ENCODE results near the gene DEPP1.

The DEPP1 gene

DNA sequence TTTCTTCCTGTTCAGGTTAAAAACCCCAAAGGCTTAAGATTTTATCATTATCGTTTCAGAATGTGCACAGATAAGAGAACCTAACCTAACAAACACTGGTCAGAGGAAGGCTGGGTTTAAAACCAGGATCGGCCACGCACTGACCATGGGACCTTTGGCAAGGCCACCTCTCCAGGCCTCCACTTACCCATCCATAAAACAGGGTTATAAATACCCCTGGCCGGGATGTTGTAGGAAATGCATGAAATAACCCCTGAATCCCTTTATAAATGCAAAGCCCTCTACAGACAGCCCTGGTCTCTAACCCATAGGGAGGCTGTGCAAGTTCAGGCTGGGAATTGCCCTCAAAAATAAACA lies 418 bp downstream of the DEPP1 start:
- DNase-seq, result no peak

DNA sequence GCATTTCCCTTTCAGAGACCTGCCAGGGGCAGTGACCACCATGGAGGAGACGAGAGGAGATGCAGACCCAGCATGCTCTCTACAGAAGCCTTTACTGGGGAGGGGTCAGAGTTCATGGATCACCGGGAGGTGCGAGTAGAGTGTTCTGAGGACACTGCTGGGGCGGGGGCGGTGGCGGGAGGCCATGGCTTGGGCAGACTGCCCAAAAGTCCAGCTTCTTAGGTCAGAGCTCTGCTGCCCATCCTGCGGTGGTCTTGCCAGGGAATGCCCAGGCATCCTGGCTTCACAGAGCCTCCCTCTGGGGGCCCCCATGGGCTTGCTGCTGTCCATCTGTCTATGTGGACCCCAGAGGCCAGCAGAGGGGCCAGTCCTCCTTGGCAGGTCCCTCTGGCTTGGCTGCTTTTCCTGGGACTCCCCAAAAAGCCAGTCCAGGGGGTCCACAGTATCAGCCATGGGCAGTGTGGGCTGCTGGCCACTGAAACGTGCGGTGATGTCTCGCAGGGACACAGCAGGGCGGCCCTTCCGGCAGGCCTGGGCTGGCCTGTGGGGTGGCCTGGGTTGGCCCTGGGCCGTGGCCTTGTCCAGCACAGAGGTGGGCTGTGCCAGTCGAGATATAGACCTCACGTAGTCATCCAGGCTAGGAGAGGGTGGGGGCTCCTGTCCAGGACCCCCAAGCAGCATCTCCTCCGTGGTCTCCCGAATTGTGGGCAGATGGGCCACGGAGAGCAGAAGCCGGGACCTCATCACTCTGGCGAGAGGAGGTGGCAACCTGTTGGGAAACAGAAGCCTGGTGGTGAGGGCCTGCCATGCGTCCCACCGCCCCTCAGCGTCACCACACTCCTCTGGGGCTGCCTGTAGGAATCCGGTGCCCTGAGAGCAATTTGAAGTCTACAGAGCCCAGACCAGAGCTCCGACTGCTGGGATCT lies 1.1 kb downstream of the DEPP1 start:
- DNase-seq, result no peak

DNA sequence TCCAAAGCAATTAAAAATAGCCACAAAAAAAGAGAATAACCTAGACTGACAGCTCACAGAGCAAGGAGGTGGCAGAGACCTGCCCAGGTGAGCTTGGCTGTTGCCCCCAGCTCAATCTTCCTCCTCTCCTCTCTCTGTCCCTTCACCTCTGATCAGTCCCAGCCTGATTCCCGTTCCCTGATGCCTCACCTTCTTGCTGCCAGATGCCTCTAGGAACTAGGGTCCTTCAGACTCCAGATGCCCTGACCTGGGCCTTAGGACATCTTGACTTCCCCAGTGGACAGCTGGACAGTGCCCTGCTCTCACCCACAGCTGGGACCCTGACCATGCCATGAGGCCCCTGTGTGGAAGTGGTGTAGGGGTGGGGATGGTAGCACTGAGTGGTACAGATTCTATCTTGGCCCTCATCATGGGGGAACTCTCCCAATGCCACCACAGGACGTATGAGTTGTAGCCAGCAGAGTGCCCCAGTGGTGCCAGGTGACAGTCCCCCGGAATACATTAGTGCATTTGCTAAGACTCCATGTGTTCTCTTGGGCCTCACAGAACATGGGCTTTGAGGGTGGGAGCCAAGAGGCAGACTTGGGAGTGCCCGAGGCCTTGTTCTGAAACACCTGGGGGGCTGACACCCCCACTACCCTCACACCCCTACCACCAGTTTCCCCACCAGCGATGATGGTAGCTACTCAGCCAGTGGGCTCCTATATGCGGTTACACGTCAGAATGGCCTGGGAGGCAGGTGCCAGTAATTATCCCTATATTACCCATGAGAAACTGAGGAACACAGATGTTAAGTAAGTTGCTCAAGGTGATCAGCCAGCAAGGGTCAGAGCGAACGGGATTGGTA lies 2.0 kb downstream of the DEPP1 start:
- no peak for DNase-seq

DNA sequence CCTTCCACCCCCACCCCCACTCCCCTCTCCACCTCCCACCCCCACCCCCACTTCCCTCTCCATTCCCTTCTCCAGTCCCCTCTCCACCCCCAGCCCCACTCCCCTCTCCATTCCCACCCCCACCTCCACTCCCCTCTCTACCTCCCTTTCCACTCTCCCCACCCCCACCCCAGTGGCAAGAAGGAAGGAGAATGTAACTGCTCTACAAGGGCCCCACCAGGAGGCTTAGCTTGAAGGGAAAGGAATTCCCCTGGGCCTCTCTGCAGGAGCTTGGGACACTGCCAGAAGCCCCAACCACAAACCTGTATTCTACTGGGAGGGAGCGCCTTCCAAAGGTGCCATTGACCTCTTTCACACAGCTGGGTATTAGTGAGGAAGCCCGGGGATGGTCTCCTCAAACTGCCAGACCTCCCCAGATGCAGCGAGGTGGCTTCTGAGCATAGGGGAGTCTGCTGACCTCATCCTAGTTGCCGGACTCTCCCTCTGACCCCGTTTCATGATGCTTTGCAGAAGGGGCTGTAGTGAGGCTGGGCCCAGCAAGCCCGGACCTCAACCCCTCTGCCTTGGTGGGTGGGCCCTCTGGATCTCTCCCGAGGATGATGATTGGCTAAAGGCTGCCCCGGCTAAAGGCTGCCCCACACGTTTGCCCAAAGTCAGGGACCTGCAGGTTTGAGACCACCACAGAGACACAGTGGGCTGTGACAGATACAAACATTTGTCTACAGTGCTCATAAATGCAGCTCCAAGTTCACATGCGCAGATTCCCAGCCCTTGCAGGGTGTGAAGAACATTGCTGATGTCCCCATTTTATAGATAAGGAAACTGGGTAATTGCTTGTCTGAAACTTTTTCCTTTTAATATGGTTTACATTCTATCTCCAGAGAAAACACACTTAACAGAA lies 2.9 kb downstream of the DEPP1 start:
- peak; percentile 34 for DNase-seq

DNA sequence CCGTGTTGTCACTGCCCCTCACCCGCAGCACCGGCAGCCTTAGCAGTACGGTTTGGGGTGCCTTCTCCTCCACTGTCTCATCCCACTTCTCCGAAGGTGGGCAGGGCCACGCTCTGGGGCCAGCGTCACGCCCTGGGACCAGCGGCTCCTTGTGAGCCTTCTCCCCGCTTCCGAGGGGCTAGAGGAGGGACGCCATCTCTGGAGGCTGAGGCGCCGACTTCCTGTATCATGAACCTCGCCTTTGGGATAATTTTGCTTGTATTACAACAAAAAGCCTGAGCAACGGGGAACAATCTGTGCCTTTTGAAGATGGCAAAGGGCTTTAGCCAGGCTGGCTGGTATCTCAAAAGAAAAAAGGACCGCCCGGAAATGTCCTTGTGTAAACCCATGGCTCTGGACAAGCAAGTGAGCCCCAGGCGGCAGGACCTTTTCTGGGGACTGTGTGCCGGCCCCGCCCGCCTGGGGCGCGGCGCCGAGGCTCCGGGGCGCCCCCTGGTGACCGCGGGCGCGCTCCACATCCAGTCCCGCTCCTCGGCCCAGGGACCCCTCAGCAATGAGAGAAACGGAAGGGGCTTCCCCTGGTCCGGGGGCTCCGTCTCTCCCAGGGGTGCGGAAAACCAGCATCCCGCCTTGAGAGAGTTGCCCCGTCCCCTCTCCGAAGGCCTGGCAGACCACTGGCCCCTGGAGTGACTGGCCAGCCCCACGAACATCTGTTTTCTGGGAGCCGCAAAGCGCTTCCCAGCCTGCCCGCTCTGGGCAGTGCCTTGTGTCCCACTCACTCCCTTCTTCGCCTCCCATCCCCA lies 3.8 kb downstream of the DEPP1 start:
- peak; percentile 20 for DNase-seq

DNA sequence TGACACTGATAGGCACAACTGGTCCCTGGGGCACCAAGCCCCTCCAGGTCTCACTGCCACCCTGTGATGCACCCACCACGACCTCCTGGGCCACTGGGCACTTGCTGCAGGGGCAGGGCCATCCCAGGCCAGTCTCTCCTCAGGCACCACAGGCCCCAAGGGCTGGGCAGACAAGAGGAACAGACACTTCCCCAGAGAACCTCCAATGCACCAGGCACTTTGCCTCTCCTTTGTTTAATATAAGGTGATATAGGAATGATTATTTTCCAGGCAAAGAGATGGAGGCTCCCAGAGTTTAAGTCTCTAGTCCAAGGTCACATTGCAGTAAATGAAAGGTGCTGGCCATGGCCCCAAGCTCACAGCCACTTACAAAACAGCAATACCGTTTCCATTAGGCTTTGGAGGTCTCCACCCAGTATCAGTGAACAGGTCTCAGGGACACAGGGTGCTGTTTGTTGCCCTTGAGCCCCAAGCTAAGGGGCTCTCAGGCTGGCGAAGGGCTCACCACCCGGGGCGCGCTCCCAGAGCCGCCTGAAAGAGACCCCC lies 4.5 kb downstream of the DEPP1 start:
- DNase-seq, result no peak

DNA sequence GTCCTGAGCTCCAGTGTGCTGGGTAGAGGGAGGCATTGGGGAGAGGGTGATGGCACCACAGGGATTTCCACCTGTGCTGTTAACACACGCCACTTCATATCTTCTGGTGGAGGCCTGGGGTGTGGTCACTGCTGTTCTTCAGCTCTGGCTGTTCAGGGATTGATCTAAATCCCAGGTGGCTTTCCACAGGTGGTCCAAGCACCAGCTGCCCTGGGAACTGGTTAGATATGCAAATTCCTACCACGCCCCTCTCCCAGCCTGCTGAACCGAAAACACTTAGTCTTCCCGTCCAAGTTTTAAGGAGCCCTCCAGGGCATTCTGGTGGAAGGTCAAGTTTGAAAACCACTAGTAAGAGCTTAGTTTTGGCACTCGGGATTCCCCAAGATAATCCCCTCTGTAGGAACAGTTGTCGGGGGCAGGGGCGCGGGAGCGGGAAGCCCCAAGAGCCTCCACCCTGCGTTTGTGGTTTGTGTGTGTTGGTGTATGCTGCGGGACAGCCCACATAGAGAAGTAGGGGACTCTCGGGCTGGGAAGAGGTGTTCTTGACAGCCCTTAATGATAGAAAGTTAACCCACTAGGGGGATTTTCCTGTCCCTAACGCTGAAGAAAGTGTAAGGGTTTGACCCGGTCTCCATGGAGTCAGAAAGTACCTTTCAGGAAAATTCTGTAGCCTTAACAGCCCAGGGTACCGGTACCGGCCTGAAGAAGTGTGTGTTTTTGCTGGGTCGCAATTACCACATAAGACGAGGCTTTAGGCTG lies 5.1 kb downstream of the DEPP1 start:
- DNase-seq, result no peak

DNA sequence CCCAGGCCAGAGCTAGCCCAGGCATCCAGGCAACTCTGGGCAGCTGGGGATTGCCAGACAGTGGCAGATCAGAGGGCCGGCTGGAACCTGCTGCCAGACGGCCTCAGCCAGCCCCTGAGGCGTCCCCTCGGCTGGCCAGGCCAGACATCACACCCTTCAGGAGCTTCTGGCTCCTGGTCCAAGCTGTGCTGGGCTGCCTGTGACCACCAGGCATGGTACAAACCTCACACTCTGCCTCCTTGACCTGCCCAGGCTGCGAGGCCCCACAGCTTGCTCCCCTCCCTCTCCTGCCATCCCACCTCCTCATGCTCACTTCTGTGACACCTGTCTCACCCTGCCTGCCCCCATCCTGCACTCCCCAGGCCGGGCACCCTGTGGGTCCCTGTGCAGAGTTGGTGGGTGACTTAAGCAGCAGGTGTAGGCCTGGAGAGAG lies 5.7 kb downstream of the DEPP1 start:
- DNase-seq, result no peak

DNA sequence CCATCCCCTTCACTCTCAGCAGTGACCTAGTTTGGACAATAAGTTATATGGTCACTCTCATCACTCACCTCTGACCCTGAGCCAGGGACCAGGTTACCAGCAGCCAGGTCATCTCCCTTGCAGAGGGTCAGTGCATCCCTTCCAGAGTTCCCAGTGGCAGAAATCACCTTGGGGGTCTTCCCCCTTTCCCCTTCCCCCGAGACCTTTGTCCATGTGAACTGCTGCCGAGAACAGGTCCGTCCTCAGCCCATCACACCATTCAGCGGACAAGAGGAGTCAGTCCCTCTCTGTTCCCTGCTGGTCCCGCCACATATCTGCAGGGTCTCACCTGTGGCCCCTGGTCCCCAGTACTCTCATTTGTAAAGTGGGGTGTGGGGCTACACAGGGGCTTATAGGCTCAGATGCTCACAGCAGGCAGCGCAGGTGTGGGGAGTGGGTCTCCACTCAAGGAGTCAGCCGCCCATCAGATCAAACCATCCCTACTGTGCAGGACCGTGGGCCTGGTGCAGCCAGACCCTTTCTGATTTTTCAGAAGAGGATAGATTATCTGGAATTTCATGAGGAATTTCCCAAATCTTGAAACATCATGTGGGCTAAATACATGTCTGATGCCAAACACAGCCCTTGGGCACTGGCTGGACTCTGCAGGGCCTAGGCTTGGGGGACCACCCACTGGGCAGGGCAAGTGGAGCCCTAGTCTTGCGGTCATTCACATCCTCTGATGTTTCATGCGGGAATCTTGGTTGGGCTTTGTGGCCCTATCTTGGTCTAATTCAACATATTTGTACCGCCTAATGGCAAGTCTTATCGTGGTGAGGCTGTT lies 6.5 kb downstream of the DEPP1 start:
- DNase-seq, result no peak

DNA sequence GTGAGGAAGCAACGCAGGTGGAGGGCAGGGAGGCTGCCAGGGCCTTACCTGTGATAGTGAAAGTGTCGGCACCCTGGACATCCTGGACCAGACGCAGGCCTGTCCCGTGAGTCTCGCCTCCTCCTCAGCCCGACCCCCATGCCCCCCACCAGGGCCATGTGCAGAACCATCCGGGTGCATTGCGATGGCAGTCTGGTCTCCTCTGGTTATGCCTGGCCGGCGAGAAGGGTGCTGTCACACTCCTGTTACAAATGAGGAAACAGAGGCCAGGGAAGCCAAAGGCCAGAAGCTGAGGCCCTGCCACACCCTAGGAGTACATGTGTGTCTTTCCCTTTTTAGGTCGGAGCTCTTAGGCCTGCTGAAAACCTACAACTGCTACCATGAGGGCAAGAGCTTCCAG lies 7.2 kb downstream of the DEPP1 start:
- no peak for DNase-seq

DNA sequence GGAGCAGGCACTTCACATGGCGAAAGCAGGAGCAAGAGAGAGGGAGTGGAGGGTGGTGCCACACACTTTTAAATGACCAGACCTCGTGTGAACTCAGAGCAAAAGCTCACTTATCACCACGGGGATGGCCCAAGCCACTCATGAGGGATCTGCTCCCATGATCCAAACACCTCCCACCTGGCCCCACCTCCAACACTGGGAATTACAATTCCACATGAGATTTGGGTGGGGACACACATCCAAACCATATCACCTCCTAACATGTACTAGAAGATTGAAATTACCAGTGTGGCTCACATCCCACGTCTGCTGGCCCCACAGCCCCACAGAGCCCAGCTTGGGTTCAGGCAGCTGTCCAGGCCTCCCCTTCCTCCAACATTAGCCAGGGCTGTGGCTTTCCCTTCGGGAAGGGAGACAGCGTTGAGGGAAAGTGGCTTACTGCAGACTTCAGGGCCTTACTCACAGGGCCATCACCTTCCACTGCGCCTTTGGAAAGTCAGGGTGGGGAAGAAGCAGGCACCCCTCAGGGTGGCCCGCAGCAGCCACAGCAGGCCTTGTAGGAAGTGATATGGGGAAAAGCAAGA lies 7.7 kb downstream of the DEPP1 start:
- DNase-seq, result no peak

DNA sequence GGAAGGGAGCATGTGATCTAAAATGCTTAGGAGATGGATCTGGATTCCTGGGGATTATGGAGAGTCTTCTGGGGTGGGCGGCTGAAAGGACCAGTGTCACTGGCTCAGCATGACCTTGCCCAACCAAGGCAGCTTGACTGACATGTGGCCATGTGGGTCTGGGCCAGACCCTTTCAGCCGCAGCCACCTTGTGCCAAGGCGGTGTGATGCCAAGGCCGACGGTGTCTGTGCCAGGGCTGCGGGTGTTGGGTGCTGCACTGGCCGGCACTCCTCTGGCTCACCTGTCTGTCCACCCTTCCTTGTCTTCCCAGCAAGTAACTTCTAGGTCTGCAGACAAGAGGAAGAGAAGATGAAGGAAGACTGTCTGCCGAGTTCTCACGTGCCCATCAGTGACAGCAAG lies 8.8 kb downstream of the DEPP1 start:
- no peak for DNase-seq

DNA sequence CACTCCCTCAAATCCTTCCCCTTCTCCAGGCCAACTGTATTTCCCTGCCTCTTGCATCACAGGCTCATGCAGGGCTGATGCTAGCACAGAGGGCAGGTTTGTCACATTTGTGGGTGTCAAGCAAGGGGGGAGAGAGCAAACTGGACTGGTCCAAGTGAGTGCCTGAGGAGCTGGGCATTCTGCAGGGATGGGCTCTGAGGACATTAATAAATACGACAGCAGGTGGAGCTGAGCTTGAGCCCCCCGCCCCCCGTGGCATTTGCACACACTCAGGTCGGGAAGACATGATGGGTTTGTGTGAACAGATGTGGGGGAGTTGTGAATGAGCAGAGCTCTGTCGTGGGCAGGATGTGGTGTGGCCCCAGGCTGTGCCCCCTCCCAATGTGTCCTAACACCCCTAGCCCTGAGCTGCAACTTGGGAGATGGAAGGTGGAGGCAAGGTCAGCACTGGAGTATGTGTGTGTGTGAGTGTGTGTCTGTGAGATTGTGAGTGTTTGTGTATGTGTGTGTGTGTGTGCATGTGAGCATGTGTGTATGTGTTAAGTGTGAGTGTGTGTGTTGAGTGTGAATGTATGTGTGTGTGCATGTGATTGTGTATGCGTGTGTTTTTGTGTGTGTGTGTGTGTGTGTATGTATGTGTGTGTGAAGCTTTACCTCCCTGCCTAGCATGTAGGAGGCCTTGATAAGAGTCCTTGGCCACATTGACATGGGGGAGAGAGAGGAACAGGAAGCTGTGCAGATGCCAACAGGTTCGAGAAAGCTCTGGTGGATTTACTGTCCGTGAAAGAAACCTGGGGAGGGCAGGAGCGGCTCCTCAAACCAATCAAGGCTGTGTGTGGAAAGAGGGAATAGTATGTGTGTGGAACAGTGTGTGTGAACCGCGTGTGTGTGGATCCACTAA lies 9.9 kb downstream of the DEPP1 start:
- DNase-seq, result no peak

DNA sequence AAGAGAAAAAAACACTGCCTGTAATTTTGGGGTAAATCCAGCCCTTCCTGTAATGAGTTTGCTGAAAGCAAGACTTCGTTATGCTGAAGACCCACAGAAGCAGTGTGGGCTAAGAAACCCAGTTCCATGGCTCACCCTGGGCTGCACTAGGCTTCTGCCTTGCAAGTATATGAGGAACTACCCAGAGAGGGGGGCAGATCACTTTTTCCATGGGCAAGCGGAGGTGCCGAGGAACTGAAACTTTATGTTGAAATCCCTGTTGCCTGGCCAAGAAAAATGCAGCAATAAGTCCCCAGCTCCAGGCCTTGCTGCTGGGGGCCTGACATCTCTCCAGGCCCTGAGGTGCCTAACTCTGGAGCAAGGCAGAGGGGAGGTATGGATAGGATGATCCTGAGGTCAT lies 10.5 kb downstream of the DEPP1 start:
- DNase-seq, result no peak

DNA sequence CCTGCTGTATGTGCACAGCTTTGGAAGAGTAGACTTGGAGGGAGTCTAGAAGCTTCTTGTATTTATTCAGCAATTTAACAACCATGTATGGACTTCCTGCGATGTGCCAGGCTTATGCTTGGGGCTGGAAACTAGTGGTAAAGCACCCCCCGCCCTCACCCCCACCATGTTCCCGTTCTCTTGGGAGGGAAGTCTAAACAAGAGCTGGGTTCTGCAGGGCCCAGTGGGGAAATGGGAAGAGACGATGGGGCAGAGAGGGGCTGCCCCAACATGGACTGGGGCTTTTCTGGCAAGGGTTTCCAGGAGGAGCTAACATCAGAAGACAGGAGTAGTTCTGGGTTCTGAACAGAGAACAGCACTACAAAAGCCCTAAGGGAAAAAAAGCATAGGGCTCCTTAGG lies 11.0 kb downstream of the DEPP1 start:
- no peak for DNase-seq

DNA sequence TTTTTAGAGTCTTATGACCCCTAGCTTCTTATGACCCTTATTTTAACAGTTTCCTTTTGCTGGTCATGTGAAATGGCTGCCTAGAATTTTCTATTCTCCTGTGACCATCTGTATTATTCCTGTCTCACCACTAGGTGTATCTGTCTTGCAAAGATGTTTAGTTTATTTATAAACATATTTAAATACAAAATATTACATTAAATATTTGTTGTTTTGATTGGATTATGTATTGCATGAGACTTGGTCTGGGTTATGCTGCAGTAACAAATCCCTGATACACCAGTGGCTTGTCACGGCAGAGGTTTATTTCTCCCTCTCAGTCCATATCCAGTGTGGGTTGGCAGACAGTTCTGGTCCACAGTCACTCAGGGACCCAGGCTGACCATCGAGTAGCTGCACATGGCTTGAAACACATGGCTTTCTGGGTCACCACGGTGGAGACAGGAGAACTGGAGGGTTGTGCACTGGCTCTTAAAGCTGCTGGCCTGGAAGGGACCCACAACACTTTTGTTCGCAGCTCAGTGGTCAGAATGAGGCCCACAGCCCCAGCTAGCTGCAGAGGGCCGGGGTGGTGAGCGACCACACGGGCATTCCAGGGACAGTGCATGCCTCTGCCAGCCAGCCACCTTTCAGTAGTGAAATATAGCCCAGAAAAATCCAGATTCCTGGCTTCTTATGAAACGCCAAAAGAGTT lies 11.6 kb downstream of the DEPP1 start:
- no peak for DNase-seq

DNA sequence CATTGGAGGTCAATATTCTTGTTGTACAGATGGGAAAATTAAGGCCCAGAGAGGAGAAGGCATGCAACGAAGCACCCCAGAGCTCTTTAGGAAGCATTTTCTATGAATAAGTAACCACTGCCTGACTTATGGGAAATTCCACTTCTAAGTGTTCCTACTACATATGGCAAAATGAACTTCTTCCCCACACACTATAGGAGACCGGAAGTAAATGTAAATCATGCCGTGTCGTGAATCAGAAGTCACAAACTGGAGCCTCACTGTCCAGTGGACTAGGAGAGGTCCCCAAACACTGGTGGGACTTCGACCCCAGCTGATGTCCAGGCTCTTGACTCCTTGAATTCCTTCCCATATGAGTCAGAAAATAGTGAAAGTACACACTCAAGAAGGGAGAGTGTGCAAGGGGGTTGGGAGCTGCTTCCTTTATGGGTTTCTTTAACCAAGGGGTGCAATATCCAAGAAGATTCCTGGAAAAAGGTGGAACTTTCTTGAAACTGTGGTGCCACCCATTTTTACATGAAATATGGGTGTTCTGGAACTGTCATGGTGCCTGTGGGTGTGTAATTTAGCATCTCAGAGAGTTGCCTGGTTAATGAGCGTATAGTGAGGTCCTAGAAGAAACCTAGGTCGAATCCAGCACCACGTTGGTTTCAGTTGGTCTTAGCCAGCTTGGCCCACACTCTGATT lies 12.3 kb downstream of the DEPP1 start:
- no peak for DNase-seq

Measured in NCI-H1105 (cell line).